ENCODE results near the gene STXBP6. TPM values are rescaled to one million over a fixed set of nuclear protein-coding genes. Genes with fewer than 3 reads are reported as not detected.

The STXBP6 gene
- total and polyA plus RNA-seq, 10 of the 15 experiments (the other 5 are each of a cell fraction or from before 2014, with no cell fraction given), result 1.2 to 47.3 (median 1.9) TPM

DNA sequence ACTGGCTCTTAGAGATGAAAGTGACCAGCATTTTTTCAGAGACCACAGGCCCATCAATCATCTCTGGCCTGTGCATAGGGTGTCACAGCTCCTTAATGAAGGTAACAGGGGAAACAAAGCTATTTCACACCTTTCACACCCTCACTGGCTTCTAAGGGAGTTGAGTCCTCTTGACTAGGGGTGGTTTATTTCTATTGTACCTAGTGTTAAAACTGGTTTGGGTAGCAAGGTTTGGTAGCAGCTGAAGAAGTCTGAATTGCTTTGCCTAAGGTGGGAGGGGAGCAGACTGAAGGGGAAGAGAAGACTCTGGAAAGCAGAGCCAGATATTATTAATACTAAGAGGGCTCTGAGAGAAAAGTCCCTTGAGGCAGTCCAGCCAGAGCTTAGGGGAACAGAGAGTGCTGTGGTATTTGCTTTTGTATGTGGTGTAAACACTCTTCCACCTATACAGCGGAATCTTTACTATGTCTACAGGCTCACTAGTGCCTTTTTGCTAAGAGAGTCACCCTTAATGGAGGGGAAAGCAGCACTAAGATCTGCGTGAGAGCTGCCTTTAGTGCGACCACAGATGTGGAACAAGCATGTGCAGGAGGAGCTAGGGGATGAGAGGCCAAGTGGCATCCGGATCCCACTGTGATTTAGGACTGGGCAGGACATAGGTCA, 95.8 kb downstream of the STXBP6 start (continued):
- TF ChIP-seq, protein P1, sequence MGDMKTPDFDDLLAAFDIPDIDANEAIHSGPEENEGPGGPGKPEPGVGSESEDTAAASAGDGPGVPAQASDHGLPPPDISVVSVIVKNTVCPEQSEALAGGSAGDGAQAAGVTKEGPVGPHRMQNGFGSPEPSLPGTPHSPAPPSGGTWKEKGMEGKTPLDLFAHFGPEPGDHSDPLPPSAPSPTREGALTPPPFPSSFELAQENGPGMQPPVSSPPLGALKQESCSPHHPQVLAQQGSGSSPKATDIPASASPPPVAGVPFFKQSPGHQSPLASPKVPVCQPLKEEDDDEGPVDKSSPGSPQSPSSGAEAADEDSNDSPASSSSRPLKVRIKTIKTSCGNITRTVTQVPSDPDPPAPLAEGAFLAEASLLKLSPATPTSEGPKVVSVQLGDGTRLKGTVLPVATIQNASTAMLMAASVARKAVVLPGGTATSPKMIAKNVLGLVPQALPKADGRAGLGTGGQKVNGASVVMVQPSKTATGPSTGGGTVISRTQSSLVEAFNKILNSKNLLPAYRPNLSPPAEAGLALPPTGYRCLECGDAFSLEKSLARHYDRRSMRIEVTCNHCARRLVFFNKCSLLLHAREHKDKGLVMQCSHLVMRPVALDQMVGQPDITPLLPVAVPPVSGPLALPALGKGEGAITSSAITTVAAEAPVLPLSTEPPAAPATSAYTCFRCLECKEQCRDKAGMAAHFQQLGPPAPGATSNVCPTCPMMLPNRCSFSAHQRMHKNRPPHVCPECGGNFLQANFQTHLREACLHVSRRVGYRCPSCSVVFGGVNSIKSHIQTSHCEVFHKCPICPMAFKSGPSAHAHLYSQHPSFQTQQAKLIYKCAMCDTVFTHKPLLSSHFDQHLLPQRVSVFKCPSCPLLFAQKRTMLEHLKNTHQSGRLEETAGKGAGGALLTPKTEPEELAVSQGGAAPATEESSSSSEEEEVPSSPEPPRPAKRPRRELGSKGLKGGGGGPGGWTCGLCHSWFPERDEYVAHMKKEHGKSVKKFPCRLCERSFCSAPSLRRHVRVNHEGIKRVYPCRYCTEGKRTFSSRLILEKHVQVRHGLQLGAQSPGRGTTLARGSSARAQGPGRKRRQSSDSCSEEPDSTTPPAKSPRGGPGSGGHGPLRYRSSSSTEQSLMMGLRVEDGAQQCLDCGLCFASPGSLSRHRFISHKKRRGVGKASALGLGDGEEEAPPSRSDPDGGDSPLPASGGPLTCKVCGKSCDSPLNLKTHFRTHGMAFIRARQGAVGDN (IDR thresholded peaks at IDR 0.05), result peak; percentile 49; the same call in 1 of the 2 replicates
- peak; percentile 90 for TF ChIP-seq NBN (IDR thresholded peaks at IDR 0.05)
- peak; percentile 86 for TF ChIP-seq ATF7 (IDR thresholded peaks at IDR 0.05; ENCODE audit: low read depth)
- no peak for TF ChIP-seq NFYB (IDR thresholded peaks at IDR 0.05; ENCODE audit: insufficient read depth, low read depth, low read length)
- peak; percentile 93 for TF ChIP-seq DPF2 (IDR thresholded peaks at IDR 0.05)
- TF ChIP-seq SPI1 (IDR thresholded peaks at IDR 0.05; ENCODE audit: borderline replicate concordance, insufficient read depth, low read depth, low read length), result peak; percentile 74; the same call in 1 of the 2 replicates
- TF ChIP-seq, protein P2, sequence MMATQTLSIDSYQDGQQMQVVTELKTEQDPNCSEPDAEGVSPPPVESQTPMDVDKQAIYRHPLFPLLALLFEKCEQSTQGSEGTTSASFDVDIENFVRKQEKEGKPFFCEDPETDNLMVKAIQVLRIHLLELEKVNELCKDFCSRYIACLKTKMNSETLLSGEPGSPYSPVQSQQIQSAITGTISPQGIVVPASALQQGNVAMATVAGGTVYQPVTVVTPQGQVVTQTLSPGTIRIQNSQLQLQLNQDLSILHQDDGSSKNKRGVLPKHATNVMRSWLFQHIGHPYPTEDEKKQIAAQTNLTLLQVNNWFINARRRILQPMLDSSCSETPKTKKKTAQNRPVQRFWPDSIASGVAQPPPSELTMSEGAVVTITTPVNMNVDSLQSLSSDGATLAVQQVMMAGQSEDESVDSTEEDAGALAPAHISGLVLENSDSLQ (IDR thresholded peaks at IDR 0.05), result peak; percentile 96
- TF ChIP-seq, protein P3, sequence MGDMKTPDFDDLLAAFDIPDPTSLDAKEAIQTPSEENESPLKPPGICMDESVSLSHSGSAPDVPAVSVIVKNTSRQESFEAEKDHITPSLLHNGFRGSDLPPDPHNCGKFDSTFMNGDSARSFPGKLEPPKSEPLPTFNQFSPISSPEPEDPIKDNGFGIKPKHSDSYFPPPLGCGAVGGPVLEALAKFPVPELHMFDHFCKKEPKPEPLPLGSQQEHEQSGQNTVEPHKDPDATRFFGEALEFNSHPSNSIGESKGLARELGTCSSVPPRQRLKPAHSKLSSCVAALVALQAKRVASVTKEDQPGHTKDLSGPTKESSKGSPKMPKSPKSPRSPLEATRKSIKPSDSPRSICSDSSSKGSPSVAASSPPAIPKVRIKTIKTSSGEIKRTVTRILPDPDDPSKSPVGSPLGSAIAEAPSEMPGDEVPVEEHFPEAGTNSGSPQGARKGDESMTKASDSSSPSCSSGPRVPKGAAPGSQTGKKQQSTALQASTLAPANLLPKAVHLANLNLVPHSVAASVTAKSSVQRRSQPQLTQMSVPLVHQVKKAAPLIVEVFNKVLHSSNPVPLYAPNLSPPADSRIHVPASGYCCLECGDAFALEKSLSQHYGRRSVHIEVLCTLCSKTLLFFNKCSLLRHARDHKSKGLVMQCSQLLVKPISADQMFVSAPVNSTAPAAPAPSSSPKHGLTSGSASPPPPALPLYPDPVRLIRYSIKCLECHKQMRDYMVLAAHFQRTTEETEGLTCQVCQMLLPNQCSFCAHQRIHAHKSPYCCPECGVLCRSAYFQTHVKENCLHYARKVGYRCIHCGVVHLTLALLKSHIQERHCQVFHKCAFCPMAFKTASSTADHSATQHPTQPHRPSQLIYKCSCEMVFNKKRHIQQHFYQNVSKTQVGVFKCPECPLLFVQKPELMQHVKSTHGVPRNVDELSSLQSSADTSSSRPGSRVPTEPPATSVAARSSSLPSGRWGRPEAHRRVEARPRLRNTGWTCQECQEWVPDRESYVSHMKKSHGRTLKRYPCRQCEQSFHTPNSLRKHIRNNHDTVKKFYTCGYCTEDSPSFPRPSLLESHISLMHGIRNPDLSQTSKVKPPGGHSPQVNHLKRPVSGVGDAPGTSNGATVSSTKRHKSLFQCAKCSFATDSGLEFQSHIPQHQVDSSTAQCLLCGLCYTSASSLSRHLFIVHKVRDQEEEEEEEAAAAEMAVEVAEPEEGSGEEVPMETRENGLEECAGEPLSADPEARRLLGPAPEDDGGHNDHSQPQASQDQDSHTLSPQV (IDR thresholded peaks at IDR 0.05), result no peak; the same call in 1 of the 2 replicates
- TF ChIP-seq, protein P4, sequence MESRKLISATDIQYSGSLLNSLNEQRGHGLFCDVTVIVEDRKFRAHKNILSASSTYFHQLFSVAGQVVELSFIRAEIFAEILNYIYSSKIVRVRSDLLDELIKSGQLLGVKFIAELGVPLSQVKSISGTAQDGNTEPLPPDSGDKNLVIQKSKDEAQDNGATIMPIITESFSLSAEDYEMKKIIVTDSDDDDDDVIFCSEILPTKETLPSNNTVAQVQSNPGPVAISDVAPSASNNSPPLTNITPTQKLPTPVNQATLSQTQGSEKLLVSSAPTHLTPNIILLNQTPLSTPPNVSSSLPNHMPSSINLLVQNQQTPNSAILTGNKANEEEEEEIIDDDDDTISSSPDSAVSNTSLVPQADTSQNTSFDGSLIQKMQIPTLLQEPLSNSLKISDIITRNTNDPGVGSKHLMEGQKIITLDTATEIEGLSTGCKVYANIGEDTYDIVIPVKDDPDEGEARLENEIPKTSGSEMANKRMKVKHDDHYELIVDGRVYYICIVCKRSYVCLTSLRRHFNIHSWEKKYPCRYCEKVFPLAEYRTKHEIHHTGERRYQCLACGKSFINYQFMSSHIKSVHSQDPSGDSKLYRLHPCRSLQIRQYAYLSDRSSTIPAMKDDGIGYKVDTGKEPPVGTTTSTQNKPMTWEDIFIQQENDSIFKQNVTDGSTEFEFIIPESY (IDR thresholded peaks at IDR 0.05), result no peak
